HS-5 (cell line): Measurements from ENCODE around the gene CYP1A2.
A peak's percentile ranks its signal among the peaks of the same experiment; 100 is the strongest.

Source experiments
- DNase-seq: peaks from one replicate; pipeline ENCODE4 v3.0.0-alpha.2; 2012; ENCODE audit warnings: low read depth

CYP1A2 gene

DNA sequence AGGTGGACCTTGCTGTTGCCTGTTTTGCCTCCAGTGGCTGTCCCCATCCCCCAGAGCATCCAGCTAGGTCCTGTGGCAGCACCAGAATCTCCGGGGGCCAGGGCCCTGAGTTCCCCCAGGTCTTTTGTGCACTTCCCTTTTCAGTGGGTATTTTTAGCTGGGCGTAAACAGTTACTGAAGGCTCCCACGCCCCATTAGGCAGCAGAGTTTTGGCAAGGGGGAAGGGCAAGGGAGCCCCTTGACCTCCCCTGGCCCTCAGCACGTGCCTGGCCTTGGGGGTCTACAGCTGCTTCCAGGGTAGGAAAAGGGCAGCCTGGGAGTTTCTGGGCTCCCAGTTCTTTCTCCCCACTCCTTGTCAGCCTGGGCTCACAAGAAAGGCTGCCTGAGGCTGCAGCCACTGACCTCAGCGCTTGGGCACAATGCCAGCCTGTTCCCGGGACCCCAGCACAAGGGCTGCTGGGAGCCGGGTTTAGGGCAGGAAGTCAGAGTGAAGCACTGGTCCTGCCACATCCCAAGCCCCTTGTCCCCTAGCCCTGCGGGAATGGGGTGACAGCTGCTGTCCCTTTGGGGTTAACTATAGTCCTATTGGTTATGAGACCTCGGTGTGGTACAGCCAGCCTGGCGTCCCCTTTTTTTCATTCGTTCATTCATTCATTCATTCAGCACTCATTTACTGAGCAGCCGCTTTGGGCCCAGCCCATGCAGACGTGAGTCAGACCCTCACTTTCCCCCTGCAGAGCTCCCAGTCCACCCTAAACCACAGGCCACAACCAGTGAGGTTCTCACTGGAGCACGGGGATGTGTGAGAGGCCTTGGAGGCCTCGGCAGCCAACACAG is 41.7 kb downstream of the CYP1A2 start:
- DNase-seq, result peak; percentile 45

DNA sequence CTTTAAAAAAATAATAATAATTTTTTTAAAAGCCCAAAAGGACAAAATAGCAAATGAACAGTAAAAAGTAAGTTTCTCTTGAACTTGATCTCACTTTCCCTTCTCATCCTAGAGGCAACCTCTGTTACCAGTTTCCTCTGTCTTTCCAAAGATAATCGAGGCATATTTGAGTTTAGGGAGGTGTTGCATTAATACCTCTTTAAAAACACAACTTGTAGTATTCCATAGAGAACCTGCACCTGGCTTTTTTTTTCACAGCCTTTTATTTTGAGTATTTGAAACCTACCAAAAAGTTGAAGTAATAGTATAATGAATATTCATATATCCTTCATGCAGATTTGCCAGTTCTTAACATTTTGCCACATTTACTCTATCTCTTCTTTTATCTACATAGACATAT is 42.4 kb downstream of the CYP1A2 start:
- DNase-seq, result no peak

DNA sequence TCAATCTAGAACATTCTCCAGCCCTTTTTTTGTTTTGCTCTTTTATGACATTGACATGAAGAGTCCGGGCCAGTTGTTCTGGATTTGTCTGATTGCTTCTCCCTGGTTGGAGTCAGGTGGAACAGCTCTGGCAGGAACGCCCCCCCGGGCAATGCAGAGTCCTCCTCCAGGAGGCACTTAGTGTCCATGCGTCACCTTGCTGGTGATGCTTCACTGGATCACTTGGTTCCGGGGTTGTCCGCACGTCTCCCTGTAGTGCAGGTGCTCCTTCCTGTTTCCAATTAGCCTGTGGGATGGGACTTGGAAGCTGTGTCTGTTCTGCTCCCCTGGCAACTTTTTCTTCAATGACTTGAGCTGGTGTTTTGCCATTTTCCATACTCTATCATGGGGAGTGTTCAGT is 43.0 kb downstream of the CYP1A2 start:
- DNase-seq, result no peak

GRCh38 chr15:74792227-74793016 is 43.8 kb downstream of the CYP1A2 start:
- DNase-seq, result no peak

DNA sequence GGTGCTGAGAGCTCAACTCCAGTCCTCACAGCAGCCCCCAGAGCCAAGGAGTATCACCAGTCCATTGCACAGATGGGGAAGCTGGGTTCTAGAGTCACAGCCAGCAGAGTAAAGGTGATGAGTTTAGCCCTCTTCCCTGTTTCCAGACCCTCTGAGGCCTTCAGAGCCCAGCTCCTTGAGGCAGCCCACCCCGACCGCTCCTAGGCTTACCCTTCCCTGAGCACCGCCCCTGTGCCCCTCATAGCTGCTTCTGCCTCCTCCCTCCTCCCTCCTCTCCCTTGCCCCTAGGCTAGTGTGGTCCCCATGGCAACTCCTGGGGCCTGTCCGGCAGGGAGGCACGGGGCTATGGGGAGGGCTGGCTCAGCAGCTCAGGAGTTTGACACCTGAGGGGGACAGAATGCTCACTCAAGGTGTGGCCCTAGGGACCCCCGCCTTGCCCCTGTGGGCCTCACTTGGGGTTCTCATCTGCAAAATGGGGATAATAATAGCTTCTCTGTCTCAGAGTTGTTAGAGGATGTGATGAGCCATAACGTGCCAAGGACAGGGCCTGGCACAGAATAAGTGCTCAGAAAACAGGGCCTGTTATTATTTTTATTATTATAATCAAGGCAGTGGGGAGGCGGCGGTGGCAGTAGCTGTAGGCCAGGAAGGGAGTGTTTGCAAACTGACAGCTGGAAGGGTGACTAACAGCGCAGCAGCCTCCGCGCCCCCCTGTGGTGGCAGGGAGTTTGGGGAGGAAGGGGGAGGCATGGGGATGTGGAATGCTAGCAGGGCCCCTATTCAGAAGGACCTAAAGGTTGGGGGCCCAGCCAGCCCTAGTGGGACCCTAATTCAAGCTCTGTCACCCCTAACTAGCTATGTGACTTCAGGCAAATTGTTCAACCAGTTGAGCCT is 44.7 kb downstream of the CYP1A2 start:
- no peak for DNase-seq

GRCh38 chr15:74794248-74794969 is 45.8 kb downstream of the CYP1A2 start:
- no peak for DNase-seq

GRCh38 chr15:74794970-74795349 is 46.3 kb downstream of the CYP1A2 start:
- DNase-seq, result no peak

DNA sequence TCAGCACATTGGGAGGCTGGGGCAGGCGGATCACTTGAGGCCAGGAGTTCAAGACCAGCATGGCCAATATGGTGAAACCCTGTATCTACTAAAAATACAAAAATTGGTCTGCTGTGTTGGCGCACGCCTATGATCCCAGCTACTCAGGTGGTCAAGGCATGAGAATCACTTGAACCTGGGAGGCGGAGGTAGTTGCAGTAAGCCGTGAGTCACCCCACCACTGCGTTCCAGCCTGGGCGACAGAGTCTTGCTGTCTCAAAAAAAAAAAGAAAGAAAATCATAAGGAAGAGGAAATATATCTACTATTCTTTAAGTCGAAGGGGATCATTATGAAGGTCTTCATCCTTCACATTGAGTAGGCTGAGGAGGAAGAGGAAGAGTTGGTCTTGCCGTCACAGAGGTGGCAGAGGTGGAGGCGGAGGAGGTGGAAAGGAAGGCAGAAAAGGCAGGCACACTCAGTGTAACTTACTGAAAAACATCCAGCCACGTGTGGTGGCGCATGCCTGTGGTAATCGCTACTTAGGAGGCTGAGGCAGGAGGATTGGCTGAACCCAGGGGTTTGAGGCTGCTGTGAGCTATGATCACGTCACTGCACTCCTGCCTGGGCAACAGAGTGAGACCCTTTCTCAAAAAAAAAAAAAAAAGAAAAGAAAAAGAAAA is 47.5 kb downstream of the CYP1A2 start:
- DNase-seq, result no peak

DNA sequence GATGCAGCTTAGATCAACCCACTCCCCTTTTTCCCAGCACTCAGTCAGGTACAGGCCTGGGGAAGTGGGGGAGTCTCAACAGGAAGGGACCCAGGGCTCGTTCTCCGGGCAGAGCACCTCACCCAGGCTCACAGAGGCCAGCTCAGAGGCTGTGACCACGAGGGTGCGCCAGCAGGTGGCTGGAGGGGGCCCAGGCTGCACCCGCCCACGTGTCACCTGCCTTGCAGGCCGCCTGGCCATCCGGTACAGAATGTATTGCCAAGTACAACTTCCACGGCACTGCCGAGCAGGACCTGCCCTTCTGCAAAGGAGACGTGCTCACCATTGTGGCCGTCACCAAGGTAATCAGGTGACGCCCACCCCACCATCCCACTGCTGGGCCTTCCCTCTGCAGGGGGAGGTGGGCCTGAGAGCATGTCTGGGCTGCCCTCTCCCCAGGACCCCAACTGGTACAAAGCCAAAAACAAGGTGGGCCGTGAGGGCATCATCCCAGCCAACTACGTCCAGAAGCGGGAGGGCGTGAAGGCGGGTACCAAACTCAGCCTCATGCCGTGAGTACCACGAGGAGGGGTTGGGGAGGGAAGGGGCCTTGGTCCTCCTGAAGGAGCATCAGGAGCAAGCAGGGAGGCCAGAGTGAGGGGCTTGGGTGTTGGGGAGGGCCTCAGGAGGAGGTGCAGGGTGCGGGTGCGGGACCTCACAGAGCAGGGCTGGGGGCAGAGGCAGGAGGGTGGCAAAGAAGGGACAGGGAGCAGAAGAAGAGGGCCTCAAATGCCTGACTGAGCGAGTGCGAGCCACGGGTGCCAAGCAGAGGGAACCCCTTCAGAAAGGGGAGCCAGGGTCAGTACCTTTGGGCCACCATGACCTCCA is 50.0 kb downstream of the CYP1A2 start:
- DNase-seq, result no peak

- no peak for DNase-seq
Measured at GRCh38 chr15:74799255-74799855, 50.7 kb downstream of the CYP1A2 start.

GRCh38 chr15:74799856-74800558 is 51.4 kb downstream of the CYP1A2 start:
- no peak for DNase-seq

- DNase-seq, result no peak
Measured at GRCh38 chr15:74800559-74801094, 52.0 kb downstream of the CYP1A2 start.

DNA sequence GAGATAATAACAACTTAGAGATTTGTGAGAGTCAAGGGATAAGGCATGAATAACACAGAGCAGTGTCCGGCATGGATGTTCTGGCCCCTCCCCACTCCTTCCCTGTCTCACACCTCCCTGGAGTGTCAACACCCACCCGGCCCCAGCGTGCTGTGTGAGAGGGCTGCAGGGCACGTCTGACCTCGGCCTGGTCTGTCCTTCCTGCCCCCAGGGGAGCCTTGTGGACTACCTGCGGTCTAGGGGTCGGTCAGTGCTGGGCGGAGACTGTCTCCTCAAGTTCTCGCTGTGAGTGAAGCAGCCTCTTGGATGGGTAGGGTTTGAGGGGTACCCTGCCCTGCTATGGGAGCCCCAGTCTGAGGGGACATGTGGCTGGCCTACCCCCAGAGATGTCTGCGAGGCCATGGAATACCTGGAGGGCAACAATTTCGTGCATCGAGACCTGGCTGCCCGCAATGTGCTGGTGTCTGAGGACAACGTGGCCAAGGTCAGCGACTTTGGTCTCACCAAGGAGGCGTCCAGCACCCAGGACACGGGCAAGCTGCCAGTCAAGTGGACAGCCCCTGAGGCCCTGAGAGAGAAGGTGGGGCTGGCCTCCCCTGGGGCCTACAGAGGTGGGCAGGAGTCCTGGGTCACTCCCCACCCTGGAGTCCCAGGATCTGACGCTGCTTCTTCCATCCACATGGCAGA is 52.8 kb downstream of the CYP1A2 start:
- no peak for DNase-seq

- DNase-seq, result no peak
Measured at GRCh38 chr15:74802290-74802689, 53.6 kb downstream of the CYP1A2 start.

GRCh38 chr15:74802862-74803447 is 54.3 kb downstream of the CYP1A2 start:
- no peak for DNase-seq

DNA sequence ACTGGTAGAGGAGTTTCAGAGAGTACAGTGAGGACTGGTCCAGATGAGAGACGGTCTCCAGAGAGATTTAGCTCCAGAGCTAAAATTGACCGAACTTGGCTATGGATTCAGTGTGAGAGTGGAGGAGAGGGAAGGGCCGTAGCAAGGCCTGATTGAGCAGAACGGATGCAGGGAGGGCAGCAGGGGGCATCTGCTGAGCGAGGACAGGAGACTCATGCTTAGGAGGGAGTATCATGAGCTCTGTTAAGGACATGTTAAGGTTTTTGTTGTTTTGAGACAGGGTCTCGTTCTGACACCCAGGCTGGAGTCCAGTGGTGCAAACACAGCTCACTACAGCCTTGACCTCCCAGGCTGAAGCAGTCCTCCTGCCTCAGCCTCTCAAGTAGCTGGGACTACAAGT is 56.3 kb downstream of the CYP1A2 start:
- DNase-seq, result no peak
